MV-4-11 (cell line): ENCODE data around the gene AHCY.
A peak's percentile ranks its signal among the peaks of the same experiment; 100 is the strongest.
"Not testable (repeated sequence)": the region's sequence is repeated elsewhere in the genome, so short reads cannot be mapped to it uniquely, and the experiment has no call there.

Experiments used
- DNase-seq: peaks from one replicate; lab custom pipeline; 2025; lab: John Stamatoyannopoulos, UW

The AHCY gene

GRCh38 chr20:34296468-34296867, 6.7 kb downstream of the AHCY start:
- DNase-seq = no peak

GRCh38 chr20:34295284-34295683, 7.9 kb downstream of the AHCY start:
- no peak for DNase-seq

- no peak for DNase-seq
Measured at GRCh38 chr20:34294563-34294962, 8.6 kb downstream of the AHCY start.

- DNase-seq = no peak
Measured at GRCh38 chr20:34293589-34293988, 9.6 kb downstream of the AHCY start.

GRCh38 chr20:34293119-34293518, 10.0 kb downstream of the AHCY start:
- DNase-seq = no peak

GRCh38 chr20:34292496-34292895, 10.7 kb downstream of the AHCY start:
- DNase-seq = no peak

GRCh38 chr20:34290471-34290870, 12.7 kb downstream of the AHCY start:
- no peak for DNase-seq

GRCh38 chr20:34287500-34287899, 15.7 kb downstream of the AHCY start:
- DNase-seq = not testable (repeated sequence)

- no peak for DNase-seq
Measured at GRCh38 chr20:34285450-34285849, 17.7 kb downstream of the AHCY start.

- no peak for DNase-seq
Measured at GRCh38 chr20:34283844-34284243, 19.3 kb downstream of the AHCY start.

- peak; percentile 80 for DNase-seq
Measured at GRCh38 chr20:34282041-34282440, 21.1 kb downstream of the AHCY start.

- peak; percentile 24 for DNase-seq
Measured at GRCh38 chr20:34281177-34281576, 22.0 kb downstream of the AHCY start.

- DNase-seq = no peak
Measured at GRCh38 chr20:34274694-34275093, 28.5 kb downstream of the AHCY start.

- no peak for DNase-seq
Measured at GRCh38 chr20:34271956-34272355, 31.2 kb downstream of the AHCY start.

GRCh38 chr20:34269996-34270627, 33.0 kb downstream of the AHCY start:
- peak; percentile 7 for DNase-seq

GRCh38 chr20:34268851-34269636, 34.1 kb downstream of the AHCY start:
- no peak for DNase-seq

- DNase-seq = no peak
Measured at GRCh38 chr20:34268145-34268544, 35.0 kb downstream of the AHCY start.

- DNase-seq = no peak
Measured at GRCh38 chr20:34264141-34264540, 39.0 kb downstream of the AHCY start.

GRCh38 chr20:34263468-34263867, 39.7 kb downstream of the AHCY start:
- DNase-seq = not testable (repeated sequence)

- peak; percentile 83 for DNase-seq
Measured at GRCh38 chr20:34262488-34263288, 40.5 kb downstream of the AHCY start.

GRCh38 chr20:34260208-34260942, 42.8 kb downstream of the AHCY start:
- DNase-seq = no peak

GRCh38 chr20:34256629-34257124, 46.5 kb downstream of the AHCY start:
- no peak for DNase-seq
